Measurements from ENCODE around the gene RHOT2.

RHOT2 gene

DNA sequence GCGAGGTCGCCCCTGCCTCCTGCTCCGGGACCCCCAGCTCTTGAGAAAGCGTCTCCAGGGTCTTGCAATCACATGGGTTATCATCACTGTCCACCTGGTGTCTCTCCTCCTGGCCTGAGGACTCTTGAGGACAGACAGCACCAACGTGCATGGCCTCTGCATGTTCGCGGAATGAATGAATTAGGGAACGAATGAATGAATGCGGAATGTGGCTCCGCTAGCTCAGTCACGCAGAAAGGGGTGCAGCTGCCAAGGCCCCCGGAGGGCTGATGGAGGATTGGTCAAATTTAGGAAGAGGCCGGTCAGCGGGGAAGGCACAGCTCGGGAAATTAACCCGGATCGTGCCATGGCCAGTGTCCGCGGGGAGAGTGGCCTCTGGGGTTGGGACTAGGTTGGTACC, 34.4 kb downstream of the RHOT2 start:
- DNase-seq: no peak

DNA sequence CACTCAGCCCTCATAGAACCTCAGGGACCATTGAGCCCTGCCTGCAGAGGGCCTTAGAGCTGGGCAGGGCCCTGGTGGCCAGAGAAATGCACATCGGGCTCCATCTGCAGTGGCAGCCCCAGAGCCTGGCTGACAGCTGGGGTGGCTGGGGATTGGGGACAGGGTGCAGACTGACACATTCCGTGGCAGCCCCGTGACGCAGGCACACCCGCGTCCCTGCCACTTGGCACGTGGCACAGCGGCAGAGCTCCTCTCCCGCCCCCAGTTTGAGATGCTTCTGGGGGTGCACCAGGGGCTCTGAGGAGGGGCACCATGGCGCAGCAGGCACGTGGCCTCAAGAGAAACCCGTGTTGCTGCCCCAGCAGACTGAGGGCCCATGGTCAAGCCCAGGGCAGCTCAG, 35.5 kb downstream of the RHOT2 start:
- no peak for DNase-seq

DNA sequence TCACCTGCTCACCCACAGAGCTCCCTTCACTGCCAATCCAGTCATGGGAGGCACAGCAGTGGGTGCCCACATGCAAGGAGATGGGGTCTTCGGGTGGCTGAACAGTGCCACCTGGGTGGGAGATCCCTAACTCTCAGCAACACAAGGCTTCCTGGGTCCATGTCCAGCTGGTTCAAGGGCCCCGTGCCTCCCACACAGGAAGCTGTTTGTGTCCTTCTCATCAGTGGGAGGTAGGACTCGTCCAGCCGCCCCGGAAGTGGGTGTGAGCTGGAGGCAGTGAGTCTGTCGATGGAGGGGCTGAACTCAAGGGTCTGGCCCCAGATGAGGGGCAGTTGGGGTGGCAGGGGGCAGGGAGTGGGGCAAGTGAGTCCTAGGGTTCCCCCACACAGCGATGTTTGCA, 36.1 kb downstream of the RHOT2 start:
- no peak for DNase-seq

DNA sequence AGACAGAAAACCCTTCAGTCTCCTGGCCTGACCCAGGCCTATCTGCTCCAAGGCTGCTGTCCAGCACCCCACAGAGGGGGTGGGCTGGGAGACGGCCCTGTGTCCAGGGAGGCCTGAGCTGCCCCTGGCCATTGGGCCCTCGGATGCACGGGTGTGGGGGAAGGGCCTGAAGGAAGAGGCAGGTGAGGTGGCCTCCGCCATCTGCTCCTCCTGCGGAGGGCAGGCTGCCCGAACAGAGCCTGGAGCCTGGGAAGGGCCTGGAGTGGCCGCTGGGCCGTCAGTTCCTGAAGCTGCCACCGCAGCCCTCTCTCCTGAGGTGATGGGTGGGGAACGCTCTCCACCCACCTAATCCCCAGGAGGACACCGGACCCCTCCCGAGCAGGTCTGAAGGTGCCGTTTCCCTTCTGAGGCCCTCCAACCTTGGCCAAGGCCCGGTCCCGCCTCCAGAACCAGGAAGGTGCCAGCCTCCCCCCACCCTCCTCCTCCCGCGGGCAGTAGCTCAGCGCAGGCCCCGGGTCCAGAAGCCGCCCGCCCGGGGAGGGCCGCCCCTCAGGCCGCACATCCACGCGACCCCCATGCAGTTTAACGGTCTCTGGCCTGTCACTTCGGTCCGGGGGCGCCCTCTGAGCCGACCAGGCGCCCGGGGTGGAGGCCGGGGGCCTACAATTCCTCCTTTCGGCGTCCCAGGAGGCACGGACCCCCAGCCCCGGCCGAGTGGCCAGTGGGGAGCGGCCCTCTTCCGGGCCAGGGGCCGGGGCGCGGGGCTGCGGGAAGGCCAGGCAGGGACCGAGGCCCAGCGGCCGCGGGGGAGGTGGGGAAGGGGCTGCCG, 36.8 kb downstream of the RHOT2 start:
- no peak for DNase-seq

DNA sequence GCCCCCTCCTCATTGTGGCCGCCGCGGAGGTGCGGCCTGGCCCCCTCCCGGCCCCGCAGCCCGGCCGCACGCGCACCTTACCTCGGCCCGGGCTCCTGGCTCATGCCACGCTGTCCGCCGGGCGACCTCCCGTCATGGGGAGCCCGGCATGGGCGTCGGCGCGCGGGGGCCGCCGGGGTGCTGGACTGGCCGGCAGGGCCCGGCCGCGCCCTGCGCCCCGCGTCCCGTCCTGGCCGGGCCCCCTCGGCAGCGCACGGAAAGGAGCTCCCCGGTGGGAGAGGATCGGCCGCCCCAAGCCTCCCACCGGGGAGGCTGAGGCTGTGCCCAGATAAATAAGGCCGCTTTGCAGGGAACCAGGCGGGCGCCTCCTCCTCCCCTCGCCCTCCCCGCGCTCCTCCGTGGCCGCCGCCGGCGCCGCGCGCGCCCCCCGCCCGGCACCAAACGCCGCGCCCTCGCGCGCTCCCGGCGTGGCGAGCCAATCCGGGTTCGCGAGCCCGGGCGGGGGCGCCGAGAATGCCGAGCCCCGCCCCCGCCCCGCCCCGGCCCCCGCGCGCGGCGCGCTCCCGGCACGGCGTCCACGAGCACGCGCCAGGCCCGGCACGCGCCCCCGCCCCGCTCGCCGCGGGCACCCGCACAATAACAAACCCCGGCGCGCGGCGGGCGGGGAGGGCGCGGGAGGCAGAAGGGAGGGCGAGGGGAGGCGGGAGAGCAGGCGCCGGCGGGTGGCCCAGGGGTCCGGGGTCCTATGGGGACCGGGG, 37.7 kb downstream of the RHOT2 start, which contains the start of gene FBXL16:
TSS of gene FBXL16 (minus strand) at position 371 of the 758 bp plus-strand sequence. CDS start 8,396 bp downstream, outside the sequence.
- peak; percentile 34 for DNase-seq

DNA sequence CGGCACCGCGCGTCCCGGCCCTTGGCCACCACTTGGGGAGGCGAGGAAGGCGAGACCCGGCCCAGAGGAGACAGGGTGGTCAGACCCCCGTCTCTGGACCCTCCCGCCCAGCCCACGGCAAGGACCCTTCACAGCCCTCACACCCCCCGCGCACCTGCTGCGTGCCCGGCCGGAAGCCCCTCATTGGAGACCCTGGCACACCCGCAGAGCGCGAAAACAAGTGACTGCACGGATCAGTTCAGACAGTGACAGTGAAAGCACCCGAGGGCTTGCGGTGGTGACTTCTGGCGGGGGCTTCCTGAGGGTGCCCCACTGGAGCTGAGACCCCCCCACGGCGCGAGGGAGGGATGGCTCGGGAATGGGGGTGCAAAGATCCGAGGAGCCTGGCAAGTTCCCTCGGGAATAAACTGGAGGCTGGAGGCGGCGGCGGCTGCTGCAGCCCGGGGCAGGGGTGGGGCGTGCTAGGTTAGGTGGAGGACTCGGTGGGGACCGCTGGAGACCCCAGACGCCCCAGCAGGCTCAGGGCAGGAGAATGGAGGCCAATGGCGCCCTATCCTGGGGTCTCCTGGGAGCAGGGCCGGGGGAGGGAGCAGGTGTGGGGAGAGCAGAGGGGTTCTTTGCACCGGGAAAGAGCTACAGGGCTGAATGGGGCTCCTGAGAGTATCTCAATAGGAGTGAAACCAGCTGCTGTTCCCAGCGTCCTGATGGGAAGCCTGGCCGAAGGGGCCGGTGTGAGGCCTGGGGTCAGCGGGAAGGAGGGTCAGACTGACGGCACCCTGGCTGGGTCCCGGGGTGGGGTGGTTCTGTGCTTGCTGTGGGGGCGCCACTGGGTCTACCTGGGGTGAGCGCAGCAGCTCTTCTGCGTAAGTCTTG, 38.5 kb downstream of the RHOT2 start:
- no peak for DNase-seq

DNA sequence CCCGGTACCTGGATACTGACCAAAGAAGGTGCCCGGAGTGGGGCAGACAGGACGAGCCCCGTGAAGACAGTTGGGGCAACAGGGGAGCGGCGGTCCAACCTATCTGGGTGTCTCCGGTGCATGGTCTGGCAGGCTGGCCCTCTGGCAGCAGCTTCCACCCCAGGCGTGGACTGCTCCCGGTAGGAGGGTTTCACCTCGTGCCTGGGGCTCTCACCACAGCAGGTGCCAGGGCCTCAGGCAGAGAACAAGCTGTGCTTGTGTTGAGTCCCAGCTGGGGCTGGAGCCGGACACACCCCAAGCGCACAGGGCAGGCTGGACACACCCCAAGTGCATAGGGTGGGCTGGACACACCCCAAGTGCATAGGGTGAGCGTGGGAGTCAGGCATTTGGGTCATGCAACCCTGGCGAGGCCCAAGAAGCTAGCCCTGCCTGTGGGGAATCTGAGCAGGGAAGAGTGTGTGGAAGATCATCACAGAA, 39.2 kb downstream of the RHOT2 start:
- DNase-seq: no peak

GRCh38 chr16:708019-708418, 40.1 kb downstream of the RHOT2 start:
- DNase-seq: no peak

- DNase-seq: no peak
Observed at GRCh38 chr16:708959-709358, 41.0 kb downstream of the RHOT2 start.

DNA sequence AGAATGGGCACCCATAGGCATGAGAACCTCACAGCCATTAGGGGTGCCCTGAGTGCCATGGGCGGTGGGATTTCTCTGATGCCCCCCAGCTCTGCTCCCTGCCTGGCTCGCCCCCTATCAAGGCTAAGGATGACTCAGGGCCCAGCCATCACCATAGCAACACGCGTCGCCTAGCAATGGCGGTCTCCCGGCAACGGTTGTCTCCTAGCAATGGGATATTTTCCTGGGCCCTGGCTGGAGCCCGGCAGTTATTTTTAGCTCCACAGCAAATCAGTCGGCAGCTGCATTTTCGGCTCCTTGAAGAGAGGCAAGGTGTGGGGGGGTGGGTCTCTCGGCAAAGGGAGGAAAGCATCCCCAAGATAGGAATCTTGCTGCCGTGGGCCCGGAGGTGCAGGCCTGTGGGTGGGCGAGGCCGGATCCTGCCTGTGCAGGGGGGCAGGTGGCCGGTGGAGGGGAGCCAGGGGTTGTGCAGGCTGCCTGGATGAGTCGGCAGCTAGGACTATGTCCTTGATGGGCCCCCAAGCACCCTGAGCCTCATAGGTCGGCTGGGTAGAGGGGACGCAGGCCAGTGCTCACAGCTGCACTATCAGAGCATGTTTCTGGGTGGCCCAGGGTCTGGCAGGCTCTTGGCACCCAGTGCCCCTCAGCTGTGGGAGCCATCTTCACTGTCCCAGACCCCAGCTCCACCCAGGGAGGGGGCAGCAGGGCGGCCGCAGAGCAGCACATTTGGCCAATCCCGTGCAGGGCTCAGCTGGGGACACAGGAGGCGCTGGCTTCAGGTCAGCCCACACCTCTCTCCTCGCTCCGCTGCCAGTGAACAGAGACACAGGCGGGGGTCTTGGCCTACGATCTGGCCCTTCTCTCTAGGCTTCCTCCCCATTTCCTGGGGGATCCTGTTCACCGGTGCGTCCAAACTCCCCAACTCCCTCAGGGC, 41.9 kb downstream of the RHOT2 start:
- DNase-seq: peak; percentile 78

DNA sequence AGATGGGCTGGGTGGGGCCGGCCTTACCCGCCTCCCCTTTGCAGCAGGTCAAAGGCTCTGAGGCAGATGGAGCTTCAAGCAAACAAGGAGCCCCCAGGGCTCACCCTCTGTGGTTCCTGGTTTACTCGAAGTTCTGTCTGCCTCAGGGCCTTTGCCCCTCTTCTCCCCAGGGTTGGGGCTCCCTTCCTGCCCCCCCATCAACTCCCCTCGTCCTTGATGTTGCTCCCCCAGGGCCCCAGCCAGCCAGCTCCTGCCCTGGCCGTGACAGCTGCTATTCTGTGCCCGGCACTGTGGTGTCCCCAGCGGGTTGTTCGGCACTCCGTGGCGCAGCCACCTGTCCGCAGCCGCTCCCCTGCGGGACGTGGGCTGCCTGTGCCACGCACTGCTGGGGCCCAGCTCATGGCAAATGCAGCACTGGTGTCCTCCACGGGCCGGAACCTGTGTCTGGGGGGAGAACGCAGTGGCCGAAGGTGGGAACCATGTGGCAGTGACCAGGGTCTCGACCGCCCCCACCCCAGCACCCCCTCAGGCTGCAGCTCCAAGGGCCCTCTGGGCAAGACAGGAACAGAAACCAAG, 42.7 kb downstream of the RHOT2 start:
- DNase-seq: no peak

DNA sequence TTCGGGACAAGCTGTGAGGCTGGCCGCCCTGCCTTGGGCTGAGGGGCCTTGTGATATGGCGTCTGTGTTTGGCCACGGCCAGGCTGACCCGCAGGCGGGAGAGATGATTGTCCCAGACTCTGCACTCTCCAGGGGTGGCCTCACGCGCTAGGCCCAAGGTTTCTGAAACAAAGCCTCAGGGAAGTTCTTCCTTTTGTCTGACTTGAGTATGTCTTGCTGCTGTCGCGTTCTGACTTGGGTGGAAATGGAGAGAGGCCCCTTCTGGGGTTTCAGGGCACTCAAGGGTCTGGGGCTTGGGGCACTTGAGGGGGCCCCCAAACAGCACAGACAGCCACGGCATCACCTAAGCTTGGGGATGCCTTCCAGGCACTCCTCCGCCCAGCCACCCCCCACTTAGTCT, 43.2 kb downstream of the RHOT2 start:
- DNase-seq: no peak

- DNase-seq: no peak
Observed at GRCh38 chr16:711548-712320, 43.8 kb downstream of the RHOT2 start.

- peak; percentile 18 for DNase-seq
Observed at GRCh38 chr16:712740-713250, 44.9 kb downstream of the RHOT2 start.

GRCh38 chr16:714079-714478, 46.1 kb downstream of the RHOT2 start:
- DNase-seq: no peak

DNA sequence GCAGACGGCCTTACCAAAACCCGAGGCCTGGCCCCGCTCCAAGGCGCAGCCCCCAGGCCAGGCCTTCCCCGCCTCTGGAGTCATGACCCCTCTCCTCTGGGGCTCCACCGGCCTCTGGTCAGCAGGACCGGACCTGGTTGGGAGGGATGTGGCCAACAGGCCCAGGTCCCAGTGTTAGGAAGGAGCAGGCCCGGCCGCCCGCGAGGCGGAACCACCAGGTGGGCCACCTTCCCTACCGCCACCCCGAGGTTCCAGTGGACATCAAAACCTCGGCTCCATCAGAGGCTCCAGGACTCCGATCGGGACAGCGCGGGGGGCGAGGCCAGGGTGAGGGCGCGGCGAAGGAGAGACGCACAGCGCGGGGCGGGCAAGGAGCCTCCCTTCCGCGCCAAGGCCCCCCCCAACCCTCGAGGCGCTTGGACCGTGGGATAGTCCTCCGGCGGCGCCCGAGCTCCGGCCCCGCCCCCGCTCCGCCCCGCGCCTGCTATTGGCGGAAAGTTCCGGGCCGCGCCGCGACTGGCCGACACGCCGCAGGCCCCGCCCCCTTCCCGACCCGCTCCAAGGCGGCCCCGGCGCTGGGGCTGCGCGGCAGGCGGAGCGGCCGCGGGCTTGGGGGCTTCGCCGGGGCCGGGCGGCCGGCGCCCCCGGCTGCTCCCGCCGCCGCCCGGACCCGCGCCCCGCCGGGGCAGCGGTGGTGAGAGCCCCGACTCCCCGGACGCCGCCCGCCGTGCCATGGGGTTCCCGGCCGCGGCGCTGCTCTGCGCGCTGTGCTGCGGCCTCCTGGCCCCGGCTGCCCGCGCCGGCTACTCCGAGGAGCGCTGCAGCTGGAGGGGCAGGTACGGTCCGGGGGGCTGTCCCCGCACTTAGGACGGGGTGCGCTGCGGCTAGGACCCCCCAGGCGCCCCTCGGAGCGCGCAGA, 46.9 kb downstream of the RHOT2 start, which contains the start of gene METRN:
TSS of gene METRN (plus strand) at position 561 of the 919 bp plus-strand sequence. CDS start at position 733, 172 bp downstream.
- DNase-seq: no peak

DNA sequence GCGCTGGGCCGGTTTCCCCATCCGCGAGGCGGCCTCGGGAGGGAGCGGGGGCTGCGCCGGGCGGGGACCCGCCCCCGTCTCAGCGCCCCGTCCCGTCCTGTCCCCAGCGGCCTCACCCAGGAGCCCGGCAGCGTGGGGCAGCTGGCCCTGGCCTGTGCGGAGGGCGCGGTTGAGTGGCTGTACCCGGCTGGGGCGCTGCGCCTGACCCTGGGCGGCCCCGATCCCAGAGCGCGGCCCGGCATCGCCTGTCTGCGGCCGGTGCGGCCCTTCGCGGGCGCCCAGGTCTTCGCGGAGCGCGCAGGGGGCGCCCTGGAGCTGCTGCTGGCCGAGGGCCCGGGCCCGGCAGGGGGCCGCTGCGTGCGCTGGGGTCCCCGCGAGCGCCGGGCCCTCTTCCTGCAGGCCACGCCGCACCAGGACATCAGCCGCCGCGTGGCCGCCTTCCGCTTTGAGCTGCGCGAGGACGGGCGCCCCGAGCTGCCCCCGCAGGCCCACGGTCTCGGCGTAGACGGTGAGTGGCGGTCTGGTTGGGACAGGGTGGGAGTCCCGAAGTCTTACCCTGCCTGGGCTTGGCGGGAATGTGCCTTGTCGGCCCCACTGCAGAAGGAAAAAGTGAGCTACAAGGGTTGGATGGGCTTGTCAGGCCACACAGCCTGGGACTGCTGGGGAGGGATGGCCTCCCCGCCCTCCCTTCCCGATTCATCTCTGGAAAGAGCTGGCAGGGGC, 47.7 kb downstream of the RHOT2 start:
- no peak for DNase-seq

DNA sequence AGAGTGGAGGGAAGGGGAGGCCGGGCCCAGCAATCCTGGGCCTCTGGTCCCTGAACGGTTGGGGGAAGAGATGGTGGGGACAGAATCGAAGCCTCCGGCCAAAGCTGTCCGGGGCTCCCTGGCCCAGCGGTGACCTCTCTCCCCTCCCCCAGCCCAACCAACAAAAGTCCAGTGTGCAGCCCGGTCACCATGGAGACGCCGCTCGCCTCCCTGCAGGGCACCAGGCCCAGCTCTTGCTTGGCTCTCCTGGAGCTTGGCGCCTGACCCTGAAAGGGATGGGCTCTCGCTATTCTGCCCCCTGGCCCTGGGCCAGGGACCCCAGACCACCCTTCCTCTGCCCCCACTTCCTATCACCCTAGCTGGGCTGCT, 48.3 kb downstream of the RHOT2 start:
- DNase-seq: no peak

Measured in NCI-H1694 treated with DMSO at 0.1 percent for 48 hours (cell line).